ENCODE measurements around the gene SKAP1.

Gene SKAP1

GRCh38 chr17:48148029-48148770 lies 281.8 kb downstream of the SKAP1 start:
- no peak for TF ChIP-seq CTCF (IDR thresholded peaks at IDR 0.05; ENCODE audit: extremely low read depth, missing control alignments)
- no peak for DNase-seq (ENCODE audit: low spot score)

GRCh38 chr17:48144976-48145798 lies 284.8 kb downstream of the SKAP1 start:
- no peak for TF ChIP-seq CTCF (IDR thresholded peaks at IDR 0.05; ENCODE audit: extremely low read depth, missing control alignments)
- DNase-seq (ENCODE audit: low spot score): no peak

GRCh38 chr17:48144231-48144630 lies 285.8 kb downstream of the SKAP1 start:
- TF ChIP-seq CTCF (IDR thresholded peaks at IDR 0.05; ENCODE audit: extremely low read depth, missing control alignments): no peak
- DNase-seq (ENCODE audit: low spot score): no peak

- no peak for TF ChIP-seq CTCF (IDR thresholded peaks at IDR 0.05; ENCODE audit: extremely low read depth, missing control alignments)
- DNase-seq (ENCODE audit: low spot score): no peak
Observed at GRCh38 chr17:48143629-48144028, 286.4 kb downstream of the SKAP1 start.

- DNase-seq (ENCODE audit: low spot score): no peak
- no peak for TF ChIP-seq CTCF (IDR thresholded peaks at IDR 0.05; ENCODE audit: extremely low read depth, missing control alignments)
Observed at GRCh38 chr17:48139944-48140343, 290.1 kb downstream of the SKAP1 start.

GRCh38 chr17:48137656-48138055 lies 292.4 kb downstream of the SKAP1 start:
- no peak for DNase-seq (ENCODE audit: low spot score)
- no peak for TF ChIP-seq CTCF (IDR thresholded peaks at IDR 0.05; ENCODE audit: extremely low read depth, missing control alignments)

- peak; percentile 27 for DNase-seq (ENCODE audit: low spot score)
- TF ChIP-seq CTCF (IDR thresholded peaks at IDR 0.05; ENCODE audit: extremely low read depth, missing control alignments): peak; percentile 37
Observed at GRCh38 chr17:48134912-48135480, 295.0 kb downstream of the SKAP1 start.

Data from GM20000 (cell line).